Breast epithelium (tissue), 3 donors: ENCODE results near the gene PEAK1.

Experiments used
- CTCF ChIP-seq, 3 donors: fragments of 450-650 bp; IDR thresholded peaks; one replicate each; pipeline ENCODE4 v1.5.1; 2016 to 2017; ENCODE audit warnings: antibody characterized with exemption in 3 of 3, mild to moderate bottlenecking in 3 of 3, moderate library complexity in 3 of 3
- POLR2A ChIP-seq: fragments of 450-650 bp; IDR thresholded peaks from one replicate; pipeline ENCODE4 v1.6.1; 2016; ENCODE audit warnings: antibody characterized with exemption, mild to moderate bottlenecking, moderate library complexity

GRCh38 chr15:77221708-77222107 is 198.2 kb downstream of the PEAK1 start:
- TF ChIP-seq CTCF (IDR thresholded peaks at IDR 0.05) = no peak
- no peak for TF ChIP-seq POLR2A
